HG03354 (cell line): ENCODE data around the gene ZC3H12D.
"Not testable (repeated sequence)": the region's sequence is repeated elsewhere in the genome, so short reads cannot be mapped to it uniquely, and the experiment has no call there.

Source experiments
- ATAC-seq: cut with Tn5 transposase; IDR thresholded peaks from one replicate; pipeline ENCODE4 v1.9.1; 2021; ENCODE audit warnings: mild to moderate bottlenecking; ENCODE audit not compliant: unreplicated experiment, poor library complexity, severe bottlenecking

Gene ZC3H12D

GRCh38 chr6:149462712-149463111 is 22.1 kb downstream of the ZC3H12D start:
- ATAC-seq, result not testable (repeated sequence)

DNA sequence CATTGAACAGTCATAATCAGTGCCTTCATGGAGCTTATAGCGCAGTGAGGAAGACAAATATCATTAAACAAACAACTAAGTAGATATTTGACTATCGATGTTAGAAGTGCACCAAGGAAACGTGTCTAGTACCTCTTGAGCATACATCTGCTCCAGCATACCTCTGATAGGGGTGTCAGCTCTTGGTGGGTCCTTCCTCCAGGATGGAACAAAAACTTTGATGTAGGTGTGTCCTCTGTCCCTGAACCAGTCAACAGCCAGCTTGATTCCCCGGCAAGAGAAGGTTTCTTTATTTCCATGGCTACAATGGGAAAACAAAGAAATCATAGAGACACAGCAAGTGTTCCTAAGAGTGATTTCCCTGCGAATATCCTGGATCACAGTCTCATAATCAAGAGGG is 23.1 kb downstream of the ZC3H12D start:
- ATAC-seq, result no peak

DNA sequence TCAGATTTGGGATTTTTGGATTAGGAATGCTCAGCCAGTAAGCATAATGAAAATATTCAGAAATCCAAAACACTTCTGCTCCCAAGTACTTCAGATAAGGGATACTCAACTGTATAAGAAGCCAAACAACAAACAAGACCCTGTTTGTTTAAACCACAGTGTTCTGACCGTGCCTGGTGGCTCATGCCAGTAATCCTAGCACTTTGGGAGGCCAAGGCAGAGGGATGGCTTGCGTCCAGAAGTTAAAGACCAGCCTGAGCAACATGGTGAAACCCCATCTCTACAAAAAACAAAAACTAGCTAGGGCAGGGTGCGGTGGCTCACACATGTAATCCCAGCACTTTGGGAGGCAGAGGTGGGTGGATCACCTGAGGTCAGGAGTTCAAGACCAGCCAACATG is 24.6 kb downstream of the ZC3H12D start:
- ATAC-seq, result not testable (repeated sequence)

DNA sequence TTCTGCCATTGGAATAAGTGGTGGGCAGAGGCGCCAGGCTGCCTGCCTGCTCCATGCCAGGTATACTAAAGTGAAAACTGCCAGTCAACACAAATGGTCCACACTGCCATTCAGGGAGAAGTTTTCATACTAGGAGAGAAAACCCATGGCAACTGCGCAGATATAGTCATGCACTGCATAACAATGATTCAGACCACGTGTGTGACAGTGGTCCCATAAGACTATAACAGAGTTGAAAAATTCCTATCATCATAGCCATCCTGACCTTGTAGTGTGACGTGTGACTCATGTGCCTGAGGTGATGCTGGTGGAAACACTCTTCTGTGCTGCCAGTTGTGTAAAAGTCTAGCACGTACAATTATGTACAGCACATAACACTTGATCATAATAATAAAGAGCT is 25.1 kb downstream of the ZC3H12D start:
- ATAC-seq, result no peak

DNA sequence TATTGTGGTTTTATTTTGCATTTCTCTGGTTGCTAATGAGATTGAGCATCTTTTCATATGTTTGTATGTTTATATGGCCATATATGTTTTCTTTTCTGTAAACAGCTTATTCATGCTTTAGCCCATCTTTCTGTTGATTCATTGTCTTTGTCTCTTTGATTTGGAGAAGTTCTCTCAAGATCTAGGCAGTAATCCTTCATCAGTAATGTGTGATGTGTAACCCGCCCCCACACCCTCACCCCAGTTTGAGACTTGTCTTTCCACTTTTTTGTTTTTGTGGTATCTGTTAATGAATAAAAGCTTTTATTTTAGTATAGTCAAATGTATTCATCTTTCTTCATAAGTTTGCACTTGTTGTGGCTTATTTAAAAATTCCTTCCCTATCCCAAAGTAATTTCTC is 26.0 kb downstream of the ZC3H12D start:
- no peak for ATAC-seq

GRCh38 chr6:149458196-149458595 is 26.6 kb downstream of the ZC3H12D start:
- ATAC-seq, result no peak

DNA sequence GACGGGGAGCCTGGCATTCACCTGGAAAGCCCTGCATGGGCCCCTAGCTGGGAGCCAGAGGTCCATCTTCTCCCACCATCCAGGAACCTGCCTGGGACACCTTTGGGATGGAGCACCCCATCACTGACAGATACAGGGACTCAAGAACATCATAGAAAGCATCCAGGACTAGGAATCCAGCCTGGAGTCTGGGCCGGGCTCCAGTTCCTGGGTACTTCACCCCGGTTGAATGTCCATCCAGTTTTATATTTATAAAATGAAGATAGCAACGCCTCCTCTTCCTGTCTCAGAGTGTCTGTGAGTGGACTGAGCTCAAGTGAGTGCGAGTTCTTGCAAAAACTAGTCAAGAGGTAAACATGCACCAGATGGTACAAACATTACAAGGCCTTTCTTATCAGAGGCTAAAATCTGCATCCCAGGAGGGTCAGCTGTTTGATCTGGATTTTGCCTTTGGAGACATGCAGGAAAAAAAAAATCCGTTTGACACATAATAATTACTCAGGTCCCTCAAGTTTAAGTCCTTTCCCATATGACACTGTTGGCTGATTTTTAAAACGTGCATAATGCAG is 27.4 kb downstream of the ZC3H12D start:
- ATAC-seq, result no peak

- no peak for ATAC-seq
These were observed 28.3 kb downstream of the ZC3H12D start for GRCh38 chr6:149456311-149457021.

- ATAC-seq, result no peak
These were observed 29.6 kb downstream of the ZC3H12D start for GRCh38 chr6:149455031-149455732.

GRCh38 chr6:149454346-149454848 is 30.4 kb downstream of the ZC3H12D start:
- ATAC-seq, result no peak

- ATAC-seq, result no peak
These were observed 31.0 kb downstream of the ZC3H12D start for GRCh38 chr6:149453597-149454345.

GRCh38 chr6:149452037-149452939 is 32.5 kb downstream of the ZC3H12D start:
- no peak for ATAC-seq

DNA sequence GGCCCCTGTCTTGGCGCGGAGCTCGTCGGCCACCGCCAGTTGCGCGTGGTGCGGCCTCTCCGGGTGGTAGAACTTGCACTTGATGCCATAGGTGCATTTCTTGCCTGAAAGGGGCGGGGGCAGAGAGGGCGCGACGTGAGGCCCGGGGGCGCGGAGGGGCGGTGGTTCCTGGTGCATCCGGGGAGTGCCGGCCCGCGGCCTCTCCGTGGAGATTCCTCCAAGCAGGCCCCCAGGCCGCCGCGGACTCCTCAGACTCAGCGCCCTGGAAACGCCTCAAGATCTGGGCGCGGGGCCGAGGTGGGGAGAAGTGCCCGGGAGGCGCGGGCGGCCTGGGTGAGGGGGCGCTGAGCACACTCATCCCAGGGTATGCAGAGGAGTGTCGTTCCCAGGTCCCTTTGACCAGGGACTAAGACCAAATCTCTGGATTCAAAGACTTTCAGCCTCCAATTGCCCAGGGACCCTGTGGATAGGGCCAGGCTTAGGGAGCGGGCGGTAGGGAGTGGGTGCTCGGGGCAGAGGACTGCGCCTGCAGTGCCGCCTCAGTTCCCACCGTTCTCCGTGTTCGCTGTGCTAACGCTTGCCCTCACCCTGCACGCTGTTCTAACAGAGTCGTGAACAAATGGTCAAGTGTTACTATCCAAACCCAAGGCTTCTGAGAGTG is 33.3 kb downstream of the ZC3H12D start:
- ATAC-seq, result no peak

- ATAC-seq, result no peak
These were observed 34.0 kb downstream of the ZC3H12D start for GRCh38 chr6:149450679-149451375.

DNA sequence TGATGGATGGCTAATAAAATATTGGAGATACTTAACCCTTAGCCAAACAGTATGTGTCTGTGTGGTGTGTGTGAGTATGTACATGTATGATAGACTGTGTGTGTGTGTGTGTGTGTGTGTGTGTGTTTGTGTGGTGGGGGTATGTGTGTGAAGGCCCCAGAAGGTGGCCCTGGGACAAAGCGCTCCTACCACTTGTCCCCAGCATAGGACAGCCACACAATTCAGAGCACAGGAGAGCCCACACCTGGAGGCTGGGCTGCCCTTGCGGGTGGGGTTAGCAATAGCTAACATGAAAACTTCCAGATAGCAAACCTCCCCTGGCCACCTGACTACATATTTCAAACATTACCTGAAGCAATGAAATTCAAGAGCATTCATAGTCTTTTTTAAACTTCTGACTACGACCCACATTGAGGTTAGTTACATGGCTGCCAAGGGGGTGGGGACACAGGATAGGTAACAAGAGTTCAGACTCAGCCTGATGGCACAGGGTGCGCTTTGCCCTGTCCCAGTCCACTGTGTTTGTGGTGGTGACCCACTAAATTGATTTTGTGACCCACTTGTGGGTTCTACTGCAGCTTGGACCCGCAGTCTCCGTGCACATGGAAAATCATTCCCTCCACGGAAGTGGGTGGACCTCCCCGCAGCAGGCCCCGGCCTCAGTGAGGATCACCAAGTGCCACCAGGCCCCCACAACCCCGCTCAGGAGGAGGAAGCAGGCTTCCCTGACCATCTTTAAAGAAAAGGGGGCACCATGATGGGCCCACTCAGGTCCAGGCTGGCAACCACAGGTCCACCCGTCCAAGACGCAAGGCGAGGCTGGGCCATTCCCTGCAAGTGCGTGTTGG is 34.8 kb downstream of the ZC3H12D start:
- ATAC-seq, result no peak

GRCh38 chr6:149448821-149449453 is 35.9 kb downstream of the ZC3H12D start:
- no peak for ATAC-seq
